HG02938 (cell line): ENCODE results near the gene OPCML.

Experiments used
- ATAC-seq: cut with Tn5 transposase; IDR thresholded peaks from one replicate; pipeline ENCODE4 v1.9.1; 2021; ENCODE audit warnings: mild to moderate bottlenecking, moderate library complexity; ENCODE audit not compliant: unreplicated experiment

OPCML gene

DNA sequence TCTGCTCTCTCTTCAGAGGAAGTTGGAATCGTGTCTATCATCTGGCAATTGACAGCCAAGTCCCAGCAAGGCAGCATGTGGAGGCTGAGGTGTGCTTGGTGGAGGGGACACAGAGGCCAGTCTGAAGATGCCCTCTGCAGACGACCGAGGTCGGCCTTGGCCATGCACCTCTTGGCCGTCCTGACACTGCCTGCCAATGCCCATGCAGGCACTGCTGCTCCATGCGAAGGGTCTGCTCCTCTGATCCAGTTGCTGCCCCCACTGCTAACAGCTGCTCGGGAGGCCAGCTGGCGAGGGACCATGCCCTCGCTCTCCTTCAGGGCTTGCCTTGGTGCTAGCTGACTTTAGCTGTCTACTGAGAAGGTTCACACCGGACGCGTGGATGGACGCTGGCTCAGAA is 527.9 kb downstream of the OPCML start:
- no peak for ATAC-seq

DNA sequence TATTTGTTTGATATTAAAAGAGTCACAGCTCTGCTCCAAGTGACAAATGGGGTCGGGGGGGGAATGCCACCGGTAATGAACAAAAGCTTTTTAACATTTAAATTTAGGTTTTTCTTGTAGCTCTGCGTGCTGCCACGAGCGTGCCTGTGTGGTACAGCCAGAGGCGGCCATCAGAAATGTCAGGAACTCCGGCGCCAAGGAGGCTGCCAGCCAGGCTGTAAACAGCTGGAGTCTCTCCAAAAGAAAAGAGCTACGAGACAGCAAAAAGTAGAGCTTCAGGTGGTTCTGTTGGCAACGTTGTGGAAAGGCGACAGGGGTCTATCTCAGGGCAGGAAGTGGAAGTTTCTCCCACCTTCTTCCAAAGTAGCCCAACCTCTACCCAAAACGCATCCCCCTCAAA is 532.8 kb downstream of the OPCML start:
- no peak for ATAC-seq

GRCh38 chr11:132999031-132999430 is 533.3 kb downstream of the OPCML start:
- ATAC-seq: no peak

DNA sequence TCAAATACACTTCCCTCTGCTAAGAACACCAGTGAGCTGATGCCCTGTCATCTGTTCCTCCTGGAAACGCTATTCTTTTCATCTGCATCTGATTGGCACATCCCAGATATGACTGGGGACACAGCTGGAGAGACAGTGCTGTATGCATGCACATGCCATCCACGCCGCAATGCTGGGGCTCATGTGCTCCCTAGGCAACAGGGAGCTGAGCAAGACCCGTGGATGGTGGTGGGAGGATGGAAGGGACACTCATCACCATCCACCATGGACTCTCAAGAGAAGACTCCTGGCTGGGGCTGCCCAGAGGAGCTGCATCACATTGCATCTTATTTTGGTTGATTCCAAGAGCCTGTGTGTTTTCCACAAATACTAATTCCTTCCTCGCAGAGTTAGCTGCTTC is 534.9 kb downstream of the OPCML start:
- ATAC-seq: no peak

- no peak for ATAC-seq
Measured at GRCh38 chr11:132994966-132995365, 537.3 kb downstream of the OPCML start.

DNA sequence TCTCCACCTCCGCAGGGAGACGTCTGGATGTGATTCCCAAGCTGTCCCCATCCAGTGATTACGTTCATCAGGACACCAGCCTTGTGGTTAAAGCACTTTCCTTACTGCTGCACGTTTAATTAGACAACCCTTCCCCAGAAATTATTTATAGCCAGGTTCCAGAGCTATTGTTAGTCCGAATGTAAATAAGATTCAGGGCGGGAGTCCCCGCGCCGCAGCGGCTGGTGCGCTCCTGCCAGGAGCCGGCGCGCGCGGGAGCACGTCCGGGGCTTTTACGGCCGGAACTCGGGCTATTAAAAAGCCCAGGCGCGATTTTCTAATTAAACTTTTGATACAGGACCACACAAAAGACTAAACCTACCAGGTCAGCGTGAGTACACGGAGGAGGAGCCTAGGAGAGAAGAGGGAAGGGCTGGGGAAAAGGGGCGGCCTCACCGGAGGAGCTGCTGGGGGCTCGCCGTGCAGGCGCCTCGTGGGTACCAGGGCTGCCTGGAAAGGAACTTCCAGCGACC is 538.3 kb downstream of the OPCML start:
- no peak for ATAC-seq

- ATAC-seq: no peak
Measured at GRCh38 chr11:132992838-132993631, 539.3 kb downstream of the OPCML start.

- no peak for ATAC-seq
Measured at GRCh38 chr11:132988411-132988810, 543.9 kb downstream of the OPCML start.

GRCh38 chr11:132987936-132988335 is 544.4 kb downstream of the OPCML start:
- no peak for ATAC-seq

DNA sequence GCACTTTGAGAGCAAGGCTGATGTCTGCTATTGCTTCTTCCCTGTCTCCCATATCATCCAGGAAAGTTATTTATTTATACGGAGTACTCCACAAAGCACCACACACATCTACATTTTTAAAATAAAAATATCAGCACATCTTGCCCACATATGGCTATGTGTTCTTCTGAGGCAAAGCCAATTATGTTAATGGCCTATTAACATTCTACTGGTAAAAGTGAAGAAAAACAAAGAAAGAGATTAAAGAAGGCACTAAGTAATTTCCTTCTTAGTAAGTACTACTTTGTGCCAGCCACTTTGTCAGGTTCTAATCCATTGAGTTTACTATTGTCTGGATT is 548.7 kb downstream of the OPCML start:
- ATAC-seq: no peak

GRCh38 chr11:132982772-132983640 is 549.3 kb downstream of the OPCML start:
- no peak for ATAC-seq

GRCh38 chr11:132981131-132981956 is 551.0 kb downstream of the OPCML start:
- ATAC-seq: no peak

DNA sequence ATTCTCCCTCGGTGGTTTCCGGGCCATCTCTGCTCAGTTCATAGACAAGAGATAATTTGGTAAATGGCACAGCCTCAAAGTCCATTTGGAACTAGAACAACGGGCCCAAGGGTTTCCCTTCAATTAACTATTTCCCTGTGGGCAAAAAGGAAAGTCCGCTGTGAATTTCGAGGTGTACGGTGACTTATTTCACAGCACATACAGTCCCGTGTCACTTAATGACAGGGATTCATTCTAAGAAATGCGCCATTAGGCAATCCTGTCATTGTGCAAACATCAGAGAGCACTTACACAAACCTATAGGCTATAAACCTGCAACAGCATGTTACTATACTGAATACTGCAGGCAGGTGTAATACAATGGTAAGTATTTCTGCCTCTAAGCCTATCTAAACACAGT is 551.6 kb downstream of the OPCML start:
- ATAC-seq: no peak

DNA sequence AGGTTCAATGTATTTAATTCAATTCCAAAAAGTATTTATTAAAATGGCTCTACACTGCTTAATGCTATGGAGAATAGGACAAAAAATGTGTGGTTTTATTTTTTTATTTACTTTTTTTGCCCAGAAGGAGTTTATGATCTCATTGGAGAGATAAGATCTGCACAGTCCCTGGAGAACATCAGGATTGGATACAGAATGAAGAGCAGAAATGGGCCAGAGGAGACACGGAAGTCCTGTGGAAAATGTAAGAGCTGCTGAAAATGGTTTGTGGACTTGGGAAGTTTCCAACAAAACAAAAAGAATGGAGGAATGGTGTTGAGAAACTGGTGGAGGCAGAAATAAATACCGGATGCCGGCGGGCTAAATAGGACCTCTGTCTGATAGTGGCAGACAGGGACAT is 554.6 kb downstream of the OPCML start:
- no peak for ATAC-seq

DNA sequence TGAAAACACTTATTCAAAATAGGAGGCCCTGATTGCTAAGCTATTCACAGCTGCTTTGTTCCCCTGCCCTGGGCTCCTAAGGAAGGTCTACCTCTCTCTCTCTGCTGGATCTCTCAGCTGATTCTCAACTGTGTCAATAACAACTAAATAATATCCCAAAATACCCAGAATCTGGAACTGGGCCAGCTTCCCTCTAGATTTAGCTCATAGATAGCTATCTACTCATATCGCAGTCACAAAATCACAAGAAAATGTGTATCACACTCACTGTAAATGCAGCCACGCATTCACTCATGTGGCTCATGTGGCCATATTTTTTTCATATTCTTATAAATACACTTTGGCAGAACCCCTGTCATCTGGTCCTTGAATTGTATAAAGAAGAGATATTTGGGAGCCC is 555.1 kb downstream of the OPCML start:
- no peak for ATAC-seq

- no peak for ATAC-seq
Measured at GRCh38 chr11:132976115-132976514, 556.2 kb downstream of the OPCML start.

- ATAC-seq: no peak
Measured at GRCh38 chr11:132973686-132974085, 558.6 kb downstream of the OPCML start.

- ATAC-seq: no peak
Measured at GRCh38 chr11:132972565-132972964, 559.7 kb downstream of the OPCML start.

GRCh38 chr11:132971351-132971750 is 561.0 kb downstream of the OPCML start:
- no peak for ATAC-seq

DNA sequence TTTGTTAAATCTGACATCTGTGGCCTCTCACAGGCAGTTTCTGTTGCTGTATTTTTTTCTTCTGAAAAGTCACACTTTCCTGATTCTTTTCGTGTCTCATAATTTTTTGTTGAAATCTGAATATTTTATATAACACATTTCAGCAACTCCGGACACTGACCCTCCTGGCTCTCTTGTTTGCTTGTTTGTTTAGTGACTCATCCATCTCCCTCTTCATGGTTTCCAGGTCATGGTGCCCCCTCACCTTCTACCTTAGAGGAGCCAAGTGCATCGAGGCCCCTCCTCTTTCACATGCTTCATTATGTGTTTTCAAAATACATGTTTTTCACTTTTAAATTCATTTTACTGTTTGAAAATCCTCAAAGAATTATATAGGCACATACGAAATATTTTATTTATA is 562.4 kb downstream of the OPCML start:
- ATAC-seq: no peak

- ATAC-seq: no peak
Measured at GRCh38 chr11:132962041-132962440, 570.3 kb downstream of the OPCML start.
